ENCODE measurements around the gene POLR3B.

The POLR3B gene

DNA sequence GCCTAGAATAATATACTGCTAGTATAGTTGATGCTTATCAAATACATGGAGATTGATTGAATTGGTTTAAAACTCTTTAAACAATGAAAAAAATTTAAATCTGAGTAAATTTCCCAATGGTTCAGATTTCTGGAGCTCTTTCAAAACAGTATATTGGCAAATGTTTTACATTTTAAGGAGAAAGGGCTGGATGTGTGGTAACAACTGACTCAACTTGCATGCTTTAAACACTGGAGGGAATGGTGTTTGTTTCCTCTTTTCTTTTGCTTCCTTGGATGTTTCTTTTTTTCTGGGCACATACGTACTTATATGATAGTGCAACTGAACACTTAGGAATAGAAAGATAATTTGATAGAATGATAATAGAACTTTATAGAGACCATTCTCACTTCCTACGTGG, 151.4 kb downstream of the POLR3B start:
- H3K9me3 Mint-ChIP-seq, result no peaks in the 10 kb centered on the region
- H3K27ac Mint-ChIP-seq, result no peak overlapping the region
- H3K4me1 Mint-ChIP-seq, result no peaks in the 10 kb centered on the region
- no peak overlapping the region for H3K4me3 Mint-ChIP-seq
- no peaks in the 10 kb centered on the region for H3K27me3 Mint-ChIP-seq
- peaks cover 18% of the 10 kb centered on the region for H3K36me3 Mint-ChIP-seq

GRCh38 chr12:106511365-106511764, 153.8 kb downstream of the POLR3B start:
- Mint-ChIP-seq H3K4me3 (no peak overlapping the region), H3K36me3 (peaks cover 13% of the 10 kb centered on the region), H3K27me3 (no peaks in the 10 kb centered on the region), H3K9me3 (no peaks in the 10 kb centered on the region), H3K4me1 (no peaks in the 10 kb centered on the region), H3K27ac (no peak overlapping the region)

DNA sequence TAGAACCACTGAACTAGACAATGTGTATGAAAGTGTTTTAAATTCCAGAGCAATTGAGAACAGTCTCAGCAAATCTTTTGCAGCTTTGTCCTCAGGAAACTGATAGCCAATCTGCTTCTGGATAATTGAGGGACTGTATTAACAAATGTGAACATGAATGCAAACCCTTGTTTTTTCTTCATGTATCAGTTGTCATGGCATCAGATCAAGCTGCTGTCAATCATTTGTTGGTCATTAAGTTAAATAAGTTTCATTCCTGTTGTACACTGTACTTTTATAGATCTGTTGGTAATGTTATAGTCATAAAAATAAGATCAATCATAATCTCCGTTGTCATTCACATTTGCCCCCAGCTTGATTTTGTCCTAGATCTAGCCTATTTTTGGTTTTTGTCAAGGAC, 159.8 kb downstream of the POLR3B start:
- H3K27me3 Mint-ChIP-seq, result peaks cover 3% of the 10 kb centered on the region
- H3K4me3 Mint-ChIP-seq, result no peak overlapping the region
- no peaks in the 10 kb centered on the region for H3K4me1 Mint-ChIP-seq
- no peaks in the 10 kb centered on the region for H3K9me3 Mint-ChIP-seq
- H3K27ac Mint-ChIP-seq, result no peak overlapping the region
- no peaks in the 10 kb centered on the region for H3K36me3 Mint-ChIP-seq

DNA sequence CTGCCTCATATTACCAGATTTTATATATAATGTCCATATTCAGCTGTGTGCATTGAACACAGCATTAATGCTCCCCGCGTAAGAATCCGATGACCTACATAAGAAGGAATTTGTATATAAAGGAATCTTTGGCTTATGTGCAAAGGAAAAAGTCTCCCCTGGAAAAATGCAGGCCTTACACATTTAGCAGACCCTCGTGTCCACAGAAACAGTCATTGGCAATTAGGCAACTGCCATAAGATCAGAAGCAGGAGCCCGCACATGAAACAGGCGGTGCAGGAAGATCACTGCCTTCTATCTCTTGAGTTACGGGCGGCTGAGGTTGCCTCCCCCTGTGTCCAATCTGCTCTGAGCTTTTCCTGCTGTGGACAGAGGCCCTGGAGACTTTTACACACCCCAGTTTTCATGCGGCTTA, 162.1 kb downstream of the POLR3B start:
- Mint-ChIP-seq H3K9me3 (no peaks in the 10 kb centered on the region), H3K27me3 (peaks cover 5% of the 10 kb centered on the region), H3K4me3 (no peak overlapping the region), H3K36me3 (no peaks in the 10 kb centered on the region), H3K27ac (no peak overlapping the region), H3K4me1 (no peaks in the 10 kb centered on the region)

GRCh38 chr12:106521901-106522300, 164.4 kb downstream of the POLR3B start:
- no peak overlapping the region for H3K4me3 Mint-ChIP-seq
- H3K27ac Mint-ChIP-seq, result no peak overlapping the region
- H3K27me3 Mint-ChIP-seq, result peaks cover 5% of the 10 kb centered on the region
- no peaks in the 10 kb centered on the region for H3K9me3 Mint-ChIP-seq
- H3K36me3 Mint-ChIP-seq, result no peaks in the 10 kb centered on the region
- H3K4me1 Mint-ChIP-seq, result no peaks in the 10 kb centered on the region

GRCh38 chr12:106522708-106523107, 165.2 kb downstream of the POLR3B start:
- H3K36me3 Mint-ChIP-seq, result no peaks in the 10 kb centered on the region
- no peak overlapping the region for H3K27ac Mint-ChIP-seq
- no peak overlapping the region for H3K4me3 Mint-ChIP-seq
- no peaks in the 10 kb centered on the region for H3K9me3 Mint-ChIP-seq
- peaks cover 5% of the 10 kb centered on the region for H3K27me3 Mint-ChIP-seq
- H3K4me1 Mint-ChIP-seq, result no peaks in the 10 kb centered on the region

DNA sequence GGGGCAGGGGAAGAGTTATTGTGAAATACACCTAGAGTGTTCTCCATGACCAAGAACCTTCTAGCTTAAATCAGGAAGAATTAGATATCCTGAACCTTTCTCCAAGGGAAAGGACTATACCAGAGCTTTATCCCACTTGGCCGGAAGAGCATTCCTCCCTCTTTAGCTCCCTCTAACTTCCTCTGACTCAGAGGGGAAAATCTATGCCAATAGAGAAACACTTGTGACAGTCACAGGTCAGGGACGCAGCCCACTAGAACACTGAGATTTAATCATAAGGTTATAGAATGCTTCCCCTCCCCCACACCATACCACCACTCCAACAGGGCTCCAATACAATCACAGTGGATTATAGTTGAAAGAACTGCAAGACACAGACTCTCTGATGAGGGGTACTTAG, 169.8 kb downstream of the POLR3B start:
- no peak overlapping the region for H3K4me3 Mint-ChIP-seq
- H3K9me3 Mint-ChIP-seq, result no peaks in the 10 kb centered on the region
- H3K36me3 Mint-ChIP-seq, result no peaks in the 10 kb centered on the region
- no peaks in the 10 kb centered on the region for H3K4me1 Mint-ChIP-seq
- no peak overlapping the region for H3K27ac Mint-ChIP-seq
- peaks cover 2% of the 10 kb centered on the region for H3K27me3 Mint-ChIP-seq

GRCh38 chr12:106541201-106541600, 183.7 kb downstream of the POLR3B start:
- Mint-ChIP-seq H3K4me1 (no peaks in the 10 kb centered on the region), H3K4me3 (no peak overlapping the region), H3K9me3 (no peaks in the 10 kb centered on the region), H3K36me3 (peaks cover 2% of the 10 kb centered on the region), H3K27me3 (peaks cover 1% of the 10 kb centered on the region), H3K27ac (no peak overlapping the region)

GRCh38 chr12:106551410-106551809, 193.9 kb downstream of the POLR3B start:
- Mint-ChIP-seq H3K9me3 (peaks cover 14% of the 10 kb centered on the region), H3K27ac (no peak overlapping the region), H3K4me3 (no peak overlapping the region), H3K4me1 (no peaks in the 10 kb centered on the region), H3K27me3 (peaks cover 17% of the 10 kb centered on the region), H3K36me3 (peaks cover 3% of the 10 kb centered on the region)

GRCh38 chr12:106552228-106552627, 194.7 kb downstream of the POLR3B start:
- no peak overlapping the region for H3K4me3 Mint-ChIP-seq
- peaks cover 14% of the 10 kb centered on the region for H3K9me3 Mint-ChIP-seq
- no peaks in the 10 kb centered on the region for H3K4me1 Mint-ChIP-seq
- no peak overlapping the region for H3K27ac Mint-ChIP-seq
- H3K27me3 Mint-ChIP-seq, result peaks cover 17% of the 10 kb centered on the region
- H3K36me3 Mint-ChIP-seq, result peaks cover 3% of the 10 kb centered on the region
